Measurements from ENCODE around the gene ZNF432.
"Not testable (repeated sequence)": the region's sequence is repeated elsewhere in the genome, so short reads cannot be mapped to it uniquely, and the experiment has no call there.

- TF ChIP-seq POLR2A, CTCF, EP300 (IDR thresholded peaks at IDR 0.05): not testable (repeated sequence)
Observed at GRCh38 chr19:52096416-52096815, 47.8 kb upstream of the ZNF432 start.
